GM19351 (cell line): ENCODE measurements around the gene GNA14.
"Not testable (repeated sequence)": the region's sequence is repeated elsewhere in the genome, so short reads cannot be mapped to it uniquely, and the experiment has no call there.

Source experiments
- ATAC-seq: cut with Tn5 transposase; IDR thresholded peaks from one replicate; pipeline ENCODE4 v1.9.1; 2021; ENCODE audit warnings: mild to moderate bottlenecking, moderate library complexity; ENCODE audit not compliant: unreplicated experiment

The GNA14 gene

GRCh38 chr9:77648234-77649108 is at the start of gene GNA14:
TSS of gene GNA14 (minus strand) at chr9:77648322. CDS start at chr9:77647793, 529 bp downstream.
- ATAC-seq: no peak

DNA sequence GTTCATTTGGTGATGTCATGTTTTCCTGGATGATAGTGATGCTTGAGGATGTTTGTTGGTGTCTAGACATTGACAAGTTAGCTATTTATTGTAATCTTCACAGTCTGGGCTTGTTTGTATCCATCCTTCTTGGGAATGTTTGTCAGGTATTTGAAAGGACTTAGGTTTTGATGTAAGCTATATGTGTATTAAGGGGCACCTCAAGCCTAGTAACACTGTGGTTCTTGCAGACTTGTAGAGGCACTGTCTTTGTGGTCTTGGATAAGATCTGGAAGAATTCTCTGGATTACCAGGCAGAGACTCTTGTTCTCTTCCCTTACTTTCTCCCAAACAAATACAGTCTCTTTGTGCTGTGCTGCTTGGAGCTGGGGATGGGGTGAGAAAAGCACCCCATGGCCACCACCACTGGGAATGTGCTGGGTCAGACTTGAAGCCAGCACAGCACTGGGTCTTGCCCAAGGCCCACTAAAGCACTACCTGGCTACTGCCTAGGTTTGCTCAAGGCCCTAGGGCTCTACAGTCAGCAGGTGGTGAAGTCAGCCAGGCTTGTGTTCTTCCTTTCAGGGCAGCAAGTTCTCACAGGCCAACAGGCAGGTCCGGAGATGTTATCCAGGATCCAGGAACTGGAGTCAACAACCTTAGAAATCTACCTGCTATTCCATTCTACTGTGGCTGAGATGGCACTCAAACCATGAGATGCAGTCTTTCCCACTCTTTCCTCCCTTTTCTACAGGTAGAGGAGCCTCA is 49.3 kb upstream of the GNA14 start:
- ATAC-seq: no peak

- not testable (repeated sequence) for ATAC-seq
Observed at GRCh38 chr9:77690723-77691122, 42.6 kb upstream of the GNA14 start.

GRCh38 chr9:77690119-77690518 is 42.0 kb upstream of the GNA14 start:
- ATAC-seq: not testable (repeated sequence)

DNA sequence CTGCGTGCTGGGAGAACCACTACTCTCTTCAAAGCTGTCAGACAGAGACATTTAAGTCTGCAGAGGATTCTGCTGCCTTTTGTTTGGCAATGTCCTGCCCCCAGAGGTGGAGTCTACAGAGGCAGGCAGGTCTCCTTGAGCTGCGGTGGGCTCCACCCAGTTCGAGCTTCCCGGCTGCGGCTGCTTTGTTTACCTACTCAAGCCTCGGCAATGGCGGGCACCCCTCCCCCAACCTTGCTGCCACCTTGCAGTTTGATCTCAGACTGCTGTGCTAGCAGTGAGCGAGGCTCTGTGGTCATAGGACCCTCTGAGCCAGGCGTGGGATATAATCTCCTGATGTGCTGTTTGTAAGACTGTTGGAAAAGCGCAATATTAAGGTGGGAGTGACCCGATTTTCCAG is 39.6 kb upstream of the GNA14 start:
- ATAC-seq: not testable (repeated sequence)

DNA sequence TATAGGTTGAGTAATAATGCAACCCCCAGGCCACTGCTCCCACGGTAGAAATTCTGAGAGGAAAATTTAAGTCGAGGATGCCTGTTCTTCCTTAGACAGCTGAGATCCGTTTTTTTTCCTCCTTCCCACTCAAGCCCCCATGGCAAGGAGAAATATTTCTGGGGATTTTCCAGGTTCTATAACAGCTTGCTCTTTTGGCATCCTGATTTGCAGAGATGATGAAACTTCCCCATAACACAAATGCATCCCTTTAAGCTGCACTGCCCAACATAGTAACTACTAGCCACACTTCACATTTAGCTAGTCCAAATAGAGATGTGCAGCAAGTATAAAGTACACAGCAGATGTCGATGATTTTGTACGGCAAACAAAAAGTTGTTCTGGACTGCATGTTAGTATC is 32.5 kb upstream of the GNA14 start:
- no peak for ATAC-seq

DNA sequence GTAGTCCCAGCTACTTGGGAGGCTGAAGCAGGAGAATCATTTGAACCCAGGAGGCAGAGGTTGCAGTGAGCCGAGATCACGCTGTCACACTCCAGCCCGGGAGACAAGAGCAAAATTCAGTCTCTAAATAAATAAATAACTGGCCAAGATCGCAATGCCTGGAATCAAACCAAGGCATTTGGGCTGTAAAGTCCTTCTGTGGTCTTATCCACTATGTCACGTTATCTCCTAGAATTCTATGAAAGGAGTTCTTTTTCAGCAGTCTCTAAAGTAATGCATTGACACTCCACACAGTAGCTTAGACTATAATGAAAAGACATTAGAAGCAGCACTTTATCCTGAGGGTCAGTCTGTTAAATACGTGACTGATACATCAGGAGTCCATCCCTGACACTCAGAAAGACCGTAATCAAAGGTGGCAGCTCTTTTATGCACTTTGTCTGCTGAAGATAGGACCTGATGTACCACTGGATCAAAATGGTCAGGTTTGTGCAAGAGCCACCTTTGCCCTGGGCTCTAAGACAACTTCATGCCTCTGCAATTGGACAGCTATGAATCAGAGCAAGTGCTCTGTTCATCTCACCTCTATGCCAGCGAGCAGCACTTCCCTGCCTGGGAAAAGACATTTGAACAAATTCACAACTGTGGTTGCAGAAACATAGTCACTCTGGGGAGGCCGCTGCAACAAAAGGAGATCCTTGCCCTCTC is 31.7 kb upstream of the GNA14 start:
- no peak for ATAC-seq

DNA sequence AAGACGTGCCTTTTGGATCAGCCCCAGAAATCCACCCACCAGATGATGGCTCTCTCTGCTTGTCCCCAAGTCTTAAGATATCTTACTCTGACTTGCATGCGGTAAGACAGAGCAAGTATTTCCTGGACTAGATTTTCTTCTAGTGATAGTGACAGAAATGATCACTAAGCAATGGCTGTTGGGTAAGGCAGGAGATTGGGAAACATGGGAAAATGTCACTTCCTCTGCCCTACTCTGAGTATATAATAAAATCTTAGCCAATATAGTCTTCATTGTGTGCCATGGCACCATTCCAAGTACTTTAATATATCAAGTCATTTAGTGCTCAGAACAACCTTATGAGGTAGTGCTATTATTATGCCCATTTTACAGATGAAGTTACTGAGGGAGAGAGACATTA is 31.0 kb upstream of the GNA14 start:
- no peak for ATAC-seq

- no peak for ATAC-seq
Observed at GRCh38 chr9:77677957-77678535, 29.9 kb upstream of the GNA14 start.

DNA sequence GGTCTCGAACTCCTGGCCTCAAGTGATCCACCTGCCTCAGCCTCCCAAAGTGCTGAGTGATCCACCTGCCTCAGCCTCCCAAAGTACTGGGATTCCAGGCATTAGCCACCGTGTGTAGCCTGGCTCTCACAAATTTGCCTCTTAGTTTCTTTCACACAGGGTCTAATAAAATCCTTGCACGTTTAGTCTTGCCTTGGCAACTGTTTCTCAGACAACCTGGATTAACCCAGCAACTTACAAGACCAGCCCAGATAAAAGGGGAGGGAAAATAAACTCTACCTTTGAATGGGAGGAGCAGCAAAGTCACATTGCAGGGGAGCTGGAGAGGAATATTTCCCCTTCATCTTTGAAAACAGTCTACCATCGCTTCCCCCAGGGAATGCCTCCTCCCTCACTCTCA is 29.3 kb upstream of the GNA14 start:
- ATAC-seq: no peak

GRCh38 chr9:77673941-77674791 is 26.0 kb upstream of the GNA14 start:
- ATAC-seq: no peak

- ATAC-seq: no peak
Observed at GRCh38 chr9:77672183-77672582, 24.1 kb upstream of the GNA14 start.

GRCh38 chr9:77667151-77667550 is 19.0 kb upstream of the GNA14 start:
- ATAC-seq: no peak

DNA sequence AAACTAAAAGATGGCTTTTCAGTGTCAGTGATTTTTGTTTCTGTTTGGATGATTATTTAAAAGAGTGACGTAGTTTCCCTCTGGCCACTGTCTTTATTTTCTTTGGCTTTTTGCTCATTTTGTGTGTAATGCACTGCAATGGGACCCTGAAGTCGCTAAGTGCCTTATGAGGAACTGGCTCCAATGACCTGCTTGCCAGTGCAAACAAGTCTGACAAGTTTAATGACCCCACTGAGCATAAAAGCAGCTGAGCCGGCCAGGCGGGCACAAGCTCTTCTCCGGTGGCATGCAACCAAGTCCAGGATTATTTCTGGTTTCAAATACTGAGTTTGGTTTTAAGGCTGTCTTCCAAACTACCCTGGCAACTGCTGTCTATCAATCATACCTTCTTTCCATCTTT is 15.6 kb upstream of the GNA14 start:
- ATAC-seq: no peak

DNA sequence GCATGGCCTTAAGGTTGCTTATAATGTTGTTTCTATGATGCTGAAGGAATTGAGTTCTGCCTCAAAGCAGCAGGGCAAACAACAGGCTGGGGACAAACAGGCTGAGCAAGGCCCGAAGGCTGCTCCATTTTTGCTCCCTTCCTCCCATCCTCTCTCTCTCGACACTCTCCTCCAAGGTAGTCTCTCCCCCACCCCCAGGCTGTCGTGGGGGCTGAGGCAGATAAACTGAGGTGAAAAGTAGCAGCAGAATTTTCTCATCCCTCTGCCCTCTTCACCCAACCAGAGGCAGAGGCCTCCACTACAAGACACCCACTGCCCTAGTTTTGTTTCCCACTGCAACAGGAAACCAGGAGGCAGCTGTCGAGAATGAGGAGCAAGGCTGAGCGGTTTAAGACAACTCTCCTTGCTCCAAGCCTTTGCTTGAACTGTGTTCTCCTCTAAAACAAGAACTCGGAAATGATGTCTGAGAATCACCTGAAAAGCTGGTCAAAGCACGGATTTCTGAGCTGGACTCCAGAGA is 13.5 kb upstream of the GNA14 start:
- no peak for ATAC-seq

GRCh38 chr9:77659926-77660325 is 11.8 kb upstream of the GNA14 start:
- no peak for ATAC-seq

- ATAC-seq: no peak
Observed at GRCh38 chr9:77651203-77651602, 3.1 kb upstream of the GNA14 start.

DNA sequence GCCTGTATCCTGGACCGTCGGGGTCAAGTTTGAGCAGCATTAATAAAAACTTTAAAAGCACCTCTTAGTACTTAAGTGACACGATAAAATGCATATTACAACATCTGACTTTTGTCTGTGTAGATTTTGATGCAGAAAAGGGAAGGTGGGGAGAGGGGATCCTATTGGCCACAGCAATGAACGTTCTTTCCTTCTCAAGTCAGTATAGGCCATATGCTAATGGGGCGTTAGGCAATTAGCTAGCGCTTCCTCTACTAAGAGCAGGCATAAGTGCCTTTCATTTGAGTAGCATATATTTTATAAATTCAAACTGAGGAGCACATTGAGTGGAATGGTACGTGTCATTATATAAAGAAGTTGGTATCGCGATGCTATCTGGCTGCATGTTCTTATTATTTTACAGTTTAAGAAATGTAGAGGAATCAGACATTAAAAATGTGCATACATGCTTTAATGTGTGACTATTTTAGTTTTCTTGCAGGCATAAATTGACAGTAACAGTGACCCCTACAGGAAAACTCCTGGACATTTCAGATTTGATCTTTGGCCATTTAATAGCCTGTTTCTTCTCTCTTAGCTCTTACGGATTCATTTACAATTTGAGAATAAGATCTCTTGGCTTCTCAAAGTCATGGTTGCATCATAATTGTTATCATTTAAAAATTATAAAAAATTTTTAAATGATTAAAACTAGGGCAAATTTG is 1.1 kb upstream of the GNA14 start:
- no peak for ATAC-seq
